ENCODE results near the gene FOXB1.

The FOXB1 gene

DNA sequence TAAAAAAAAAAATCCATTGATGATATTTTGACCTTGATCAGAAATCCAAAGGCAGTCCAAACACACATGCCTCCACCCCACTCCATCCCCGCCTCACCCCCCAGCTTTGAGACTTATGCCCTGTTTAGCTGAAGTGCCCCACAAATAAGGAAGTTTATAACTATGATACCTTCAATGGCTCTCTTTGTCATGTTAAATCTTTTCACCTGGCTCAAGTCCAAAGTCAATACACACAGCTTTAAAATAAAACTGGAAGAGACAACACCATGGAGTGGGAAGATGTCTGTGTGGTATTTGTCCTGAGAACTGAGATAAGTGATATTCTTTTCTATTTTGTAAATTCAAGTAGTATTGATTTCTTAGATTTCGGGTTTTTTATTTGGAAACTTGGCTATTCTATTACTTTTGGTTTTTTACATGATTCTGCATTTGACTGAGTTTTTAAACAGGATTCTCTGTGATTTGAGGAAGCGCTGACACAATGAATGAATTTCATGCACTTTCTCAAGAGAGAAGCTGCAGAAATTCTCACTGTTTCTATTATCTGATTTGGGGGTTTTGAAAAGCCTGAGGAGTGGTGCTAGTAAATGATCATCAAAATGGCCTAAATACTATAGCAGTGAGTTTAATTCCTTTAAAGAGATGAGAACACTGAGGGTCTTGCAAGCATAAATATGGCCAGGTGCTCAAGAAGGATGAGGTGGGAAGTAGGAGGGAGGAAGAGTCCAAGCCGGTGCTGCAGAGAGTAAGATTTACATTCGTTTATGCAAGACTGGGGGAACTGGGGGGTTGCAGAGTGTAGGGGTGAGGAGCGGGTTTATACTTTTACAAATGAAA, 5.2 kb downstream of the FOXB1 start:
- Histone ChIP-seq H4K20me1 (ENCODE audit: insufficient read depth, low read length) (no peaks in the 10 kb centered on the region), H3K9me3 (ENCODE audit: insufficient read depth, low read length) (no peaks in the 10 kb centered on the region), H3K9ac (ENCODE audit: low read length) (no peak overlapping the region), H3K4me1 (ENCODE audit: low read length) (peaks cover 29% of the 10 kb centered on the region), H3K4me3 (ENCODE audit: low read length) (no peak overlapping the region), H2AFZ (ENCODE audit: low read depth, low read length) (no peak overlapping the region), H3K4me2 (ENCODE audit: low read length) (no peak overlapping the region), H3K36me3 (replicated peaks; ENCODE audit: low read depth, low read length) (no peaks in the 10 kb centered on the region), H3K79me2 (ENCODE audit: low read length) (no peaks in the 10 kb centered on the region; the same call in 1 of the 2 replicates), H3K27ac (ENCODE audit: low read length) (no peak overlapping the region), H3K27me3 (ENCODE audit: low read depth, low read length) (peaks cover 6% of the 10 kb centered on the region; the same call in 1 of the 2 replicates)
- TF ChIP-seq, protein P1, sequence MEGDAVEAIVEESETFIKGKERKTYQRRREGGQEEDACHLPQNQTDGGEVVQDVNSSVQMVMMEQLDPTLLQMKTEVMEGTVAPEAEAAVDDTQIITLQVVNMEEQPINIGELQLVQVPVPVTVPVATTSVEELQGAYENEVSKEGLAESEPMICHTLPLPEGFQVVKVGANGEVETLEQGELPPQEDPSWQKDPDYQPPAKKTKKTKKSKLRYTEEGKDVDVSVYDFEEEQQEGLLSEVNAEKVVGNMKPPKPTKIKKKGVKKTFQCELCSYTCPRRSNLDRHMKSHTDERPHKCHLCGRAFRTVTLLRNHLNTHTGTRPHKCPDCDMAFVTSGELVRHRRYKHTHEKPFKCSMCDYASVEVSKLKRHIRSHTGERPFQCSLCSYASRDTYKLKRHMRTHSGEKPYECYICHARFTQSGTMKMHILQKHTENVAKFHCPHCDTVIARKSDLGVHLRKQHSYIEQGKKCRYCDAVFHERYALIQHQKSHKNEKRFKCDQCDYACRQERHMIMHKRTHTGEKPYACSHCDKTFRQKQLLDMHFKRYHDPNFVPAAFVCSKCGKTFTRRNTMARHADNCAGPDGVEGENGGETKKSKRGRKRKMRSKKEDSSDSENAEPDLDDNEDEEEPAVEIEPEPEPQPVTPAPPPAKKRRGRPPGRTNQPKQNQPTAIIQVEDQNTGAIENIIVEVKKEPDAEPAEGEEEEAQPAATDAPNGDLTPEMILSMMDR (IDR thresholded peaks at IDR 0.05; ENCODE audit: low read depth, low read length), result no peak

DNA sequence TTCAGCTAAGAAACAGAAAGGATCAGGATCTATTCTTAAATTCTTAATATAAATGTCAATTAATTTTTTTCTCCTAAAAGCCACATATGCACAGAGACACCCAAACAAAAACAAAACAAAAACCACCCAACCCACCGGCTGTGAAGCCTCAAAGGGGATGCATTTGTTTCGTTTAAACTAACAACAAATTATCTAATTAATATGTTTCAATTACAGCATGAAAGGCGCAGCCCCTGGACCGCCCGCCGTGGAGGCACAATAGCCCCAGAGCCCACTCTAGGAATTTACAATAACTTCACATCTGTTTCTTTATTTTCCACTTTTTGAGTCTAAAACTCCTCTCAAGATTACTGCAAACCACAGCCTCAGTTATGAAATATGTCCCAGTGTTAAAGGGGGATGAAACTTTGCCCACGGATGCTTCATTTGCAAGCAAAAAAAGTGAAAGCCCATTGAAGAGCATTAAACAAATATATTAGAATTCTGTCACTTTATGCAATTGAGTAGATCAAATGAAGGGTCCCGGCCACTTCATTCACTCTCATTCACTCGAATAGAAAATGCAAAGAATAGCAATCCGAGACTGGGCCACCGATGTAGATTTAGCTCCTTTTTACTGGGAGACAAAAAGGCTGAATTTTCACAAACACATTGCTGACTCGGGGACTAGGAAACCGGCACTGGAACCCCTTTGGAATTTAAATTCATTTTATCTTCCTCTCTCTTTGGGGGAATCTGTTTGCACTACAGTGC, 6.0 kb downstream of the FOXB1 start:
- TF ChIP-seq EZH2phosphoT487 (IDR thresholded peaks at IDR 0.05; ENCODE audit: low read depth), result no peak
- TF ChIP-seq, protein P1 (IDR thresholded peaks at IDR 0.05; ENCODE audit: low read depth, low read length), result no peak
- peaks cover 6% of the 10 kb centered on the region; the same call in 1 of the 2 replicates for H3K27me3 ChIP-seq (ENCODE audit: low read depth, low read length)

GRCh38 chr15:60010858-60011257, 6.7 kb downstream of the FOXB1 start:
- no peaks in the 10 kb centered on the region for H3K36me3 ChIP-seq (replicated peaks; ENCODE audit: low read depth, low read length)
- H3K9me3 ChIP-seq (ENCODE audit: insufficient read depth, low read length), result no peaks in the 10 kb centered on the region
- H3K4me2 ChIP-seq (ENCODE audit: low read length), result no peak overlapping the region
- peaks cover 21% of the 10 kb centered on the region for H3K4me1 ChIP-seq (ENCODE audit: low read length)
- no peak overlapping the region for H3K4me3 ChIP-seq (ENCODE audit: low read length)
- no peaks in the 10 kb centered on the region for H3K79me2 ChIP-seq (ENCODE audit: low read length)
- H3K27me3 ChIP-seq (ENCODE audit: low read depth, low read length), result peaks cover 6% of the 10 kb centered on the region; the same call in 1 of the 2 replicates
- H2AFZ ChIP-seq (ENCODE audit: low read depth, low read length), result no peak overlapping the region; the same call in 1 of the 2 replicates
- no peaks in the 10 kb centered on the region for H4K20me1 ChIP-seq (ENCODE audit: insufficient read depth, low read length)
- H3K27ac ChIP-seq (ENCODE audit: low read length), result no peak overlapping the region
- no peak for TF ChIP-seq EZH2phosphoT487 (IDR thresholded peaks at IDR 0.05; ENCODE audit: low read depth)
- TF ChIP-seq, protein P1 (IDR thresholded peaks at IDR 0.05; ENCODE audit: low read depth, low read length), result no peak
- no peak overlapping the region for H3K9ac ChIP-seq (ENCODE audit: low read length)

More for the DNA sequence above, 6.0 kb downstream of the FOXB1 start:
- no peaks in the 10 kb centered on the region for H3K36me3 ChIP-seq (replicated peaks; ENCODE audit: low read depth, low read length)
- H3K4me2 ChIP-seq (ENCODE audit: low read length), result no peak overlapping the region
- no peak overlapping the region for H2AFZ ChIP-seq (ENCODE audit: low read depth, low read length)
- no peak overlapping the region for H3K27ac ChIP-seq (ENCODE audit: low read length)
- H3K4me1 ChIP-seq (ENCODE audit: low read length), result peaks cover 27% of the 10 kb centered on the region
- H4K20me1 ChIP-seq (ENCODE audit: insufficient read depth, low read length), result no peaks in the 10 kb centered on the region
- H3K9ac ChIP-seq (ENCODE audit: low read length), result no peak overlapping the region
- H3K4me3 ChIP-seq (ENCODE audit: low read length), result no peak overlapping the region
- no peaks in the 10 kb centered on the region; the same call in 1 of the 2 replicates for H3K79me2 ChIP-seq (ENCODE audit: low read length)
- no peaks in the 10 kb centered on the region for H3K9me3 ChIP-seq (ENCODE audit: insufficient read depth, low read length)

DNA sequence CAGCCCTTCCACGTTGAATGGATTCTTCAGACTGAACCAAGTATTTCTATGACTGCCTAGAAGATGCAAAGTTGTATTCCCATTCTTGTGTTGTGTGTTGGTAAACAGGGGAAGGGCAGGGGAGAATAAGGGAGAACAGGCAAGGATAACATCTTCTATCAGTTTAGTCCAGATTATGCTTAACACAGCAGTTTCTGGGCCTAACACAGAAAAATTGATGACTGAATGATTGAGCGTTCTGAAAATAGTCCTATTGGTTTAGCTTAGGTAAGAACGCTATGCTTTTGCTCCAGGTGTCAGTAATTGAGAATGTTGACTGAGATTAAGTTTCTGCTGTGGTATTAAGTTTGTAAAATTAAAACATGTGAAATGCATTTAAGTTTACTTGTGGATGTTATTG, 8.6 kb downstream of the FOXB1 start:
- H3K79me2 ChIP-seq (ENCODE audit: low read length), result no peaks in the 10 kb centered on the region
- H2AFZ ChIP-seq (ENCODE audit: low read depth, low read length), result no peak overlapping the region
- no peak for TF ChIP-seq EZH2phosphoT487 (IDR thresholded peaks at IDR 0.05; ENCODE audit: low read depth)
- no peak overlapping the region for H3K4me3 ChIP-seq (ENCODE audit: low read length)
- H3K4me2 ChIP-seq (ENCODE audit: low read length), result no peak overlapping the region
- H4K20me1 ChIP-seq (ENCODE audit: insufficient read depth, low read length), result no peaks in the 10 kb centered on the region
- H3K9ac ChIP-seq (ENCODE audit: low read length), result no peak overlapping the region
- peaks cover 6% of the 10 kb centered on the region; the same call in 1 of the 2 replicates for H3K9me3 ChIP-seq (ENCODE audit: insufficient read depth, low read length)
- peaks cover 3% of the 10 kb centered on the region for H3K36me3 ChIP-seq (replicated peaks; ENCODE audit: low read depth, low read length)
- no peak overlapping the region for H3K27ac ChIP-seq (ENCODE audit: low read length)
- H3K27me3 ChIP-seq (ENCODE audit: low read depth, low read length), result peaks cover 6% of the 10 kb centered on the region; the same call in 1 of the 2 replicates
- peaks cover 16% of the 10 kb centered on the region for H3K4me1 ChIP-seq (ENCODE audit: low read length)
